Measurements from ENCODE around the gene KATNB1. TPM values are rescaled to one million over a fixed set of nuclear protein-coding genes. Genes with fewer than 3 reads are reported as not detected.

KATNB1 gene
- total RNA-seq, 1 donor from 2014 or later, result 33.5 TPM

DNA sequence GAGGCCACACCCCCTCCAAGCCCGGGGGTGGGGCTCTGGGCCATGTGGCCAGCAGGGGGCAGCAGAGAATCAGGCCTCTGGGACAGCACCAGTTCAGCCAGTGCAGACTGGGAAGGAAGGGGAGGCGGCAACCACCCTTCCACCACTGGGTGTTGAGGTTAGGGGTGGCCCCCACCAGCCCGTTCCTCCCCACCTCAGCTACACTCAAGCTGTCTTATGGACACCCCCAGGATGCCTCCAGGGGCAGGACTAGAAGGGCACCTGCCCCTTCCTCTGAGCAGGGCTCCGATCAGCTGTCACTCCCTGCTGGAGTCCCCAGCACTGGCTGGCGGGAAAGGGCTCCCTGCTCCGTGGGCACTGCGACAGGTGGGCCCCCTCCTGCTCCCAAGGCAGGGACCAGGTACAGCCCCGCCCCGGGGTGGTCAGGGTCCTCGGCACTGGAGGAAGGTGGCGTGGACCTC lies 21.8 kb downstream of the KATNB1 start:
- Mint-ChIP-seq H3K27ac (no peak overlapping the region), H3K36me3 (no peaks in the 10 kb centered on the region), H3K4me1 (peaks cover 2% of the 10 kb centered on the region), H3K27me3 (ENCODE audit: insufficient read depth, low read depth) (peaks cover 10% of the 10 kb centered on the region), H3K4me3 (no peak overlapping the region), H3K9me3 (no peaks in the 10 kb centered on the region)
- TF ChIP-seq CTCF (IDR thresholded peaks at IDR 0.05) (peak; percentile 96), EZH2 (IDR thresholded peaks at IDR 0.05) (no peak)
- Histone ChIP-seq H3K36me3 (no peaks in the 10 kb centered on the region), H3F3A (ENCODE audit: low read depth) (no peaks in the 10 kb centered on the region), H3K4me1 (no peaks in the 10 kb centered on the region), H3K4me2 (no peak overlapping the region), H3K4me3 (no peak overlapping the region), H3K9me3 (ENCODE audit: low read depth) (no peaks in the 10 kb centered on the region), H3K79me2 (ENCODE audit: low read depth) (no peaks in the 10 kb centered on the region), H3K9ac (no peak overlapping the region), H3K27ac (no peak overlapping the region), H2AFZ (replicated peaks) (no peak overlapping the region), H4K20me1 (ENCODE audit: low read depth) (no peaks in the 10 kb centered on the region), H3K27me3 (no peaks in the 10 kb centered on the region)
- DNase-seq (ENCODE audit: low spot score), result peak; percentile 86

- H3K27ac ChIP-seq, result no peak overlapping the region
- H3F3A ChIP-seq (ENCODE audit: low read depth), result no peaks in the 10 kb centered on the region
- H3K27ac Mint-ChIP-seq, result peak overlapping the region; percentile 21
- no peaks in the 10 kb centered on the region for H3K36me3 Mint-ChIP-seq
- H3K79me2 ChIP-seq (ENCODE audit: low read depth), result no peaks in the 10 kb centered on the region
- DNase-seq (ENCODE audit: low spot score), result no peak
- H3K4me3 Mint-ChIP-seq, result no peak overlapping the region
- no peak overlapping the region for H3K4me3 ChIP-seq
- H3K4me1 ChIP-seq, result peaks cover under 1% of the 10 kb centered on the region
- peaks cover 10% of the 10 kb centered on the region for H3K27me3 Mint-ChIP-seq (ENCODE audit: insufficient read depth, low read depth)
- H3K27me3 ChIP-seq, result no peaks in the 10 kb centered on the region
- no peak overlapping the region for H3K4me2 ChIP-seq
- H2AFZ ChIP-seq (replicated peaks), result no peak overlapping the region
- no peaks in the 10 kb centered on the region for H3K9me3 ChIP-seq (ENCODE audit: low read depth)
- H3K9ac ChIP-seq, result no peak overlapping the region
- no peaks in the 10 kb centered on the region for H3K36me3 ChIP-seq
- no peak for TF ChIP-seq CTCF (IDR thresholded peaks at IDR 0.05)
- no peak for TF ChIP-seq EZH2 (IDR thresholded peaks at IDR 0.05)
- no peak for TF ChIP-seq EZH2phosphoT487 (IDR thresholded peaks at IDR 0.05)
- H4K20me1 ChIP-seq (ENCODE audit: low read depth), result no peaks in the 10 kb centered on the region
- peaks cover 2% of the 10 kb centered on the region for H3K4me1 Mint-ChIP-seq
- no peaks in the 10 kb centered on the region for H3K9me3 Mint-ChIP-seq
Measured at GRCh38 chr16:57757883-57758282, 22.3 kb downstream of the KATNB1 start.

DNA sequence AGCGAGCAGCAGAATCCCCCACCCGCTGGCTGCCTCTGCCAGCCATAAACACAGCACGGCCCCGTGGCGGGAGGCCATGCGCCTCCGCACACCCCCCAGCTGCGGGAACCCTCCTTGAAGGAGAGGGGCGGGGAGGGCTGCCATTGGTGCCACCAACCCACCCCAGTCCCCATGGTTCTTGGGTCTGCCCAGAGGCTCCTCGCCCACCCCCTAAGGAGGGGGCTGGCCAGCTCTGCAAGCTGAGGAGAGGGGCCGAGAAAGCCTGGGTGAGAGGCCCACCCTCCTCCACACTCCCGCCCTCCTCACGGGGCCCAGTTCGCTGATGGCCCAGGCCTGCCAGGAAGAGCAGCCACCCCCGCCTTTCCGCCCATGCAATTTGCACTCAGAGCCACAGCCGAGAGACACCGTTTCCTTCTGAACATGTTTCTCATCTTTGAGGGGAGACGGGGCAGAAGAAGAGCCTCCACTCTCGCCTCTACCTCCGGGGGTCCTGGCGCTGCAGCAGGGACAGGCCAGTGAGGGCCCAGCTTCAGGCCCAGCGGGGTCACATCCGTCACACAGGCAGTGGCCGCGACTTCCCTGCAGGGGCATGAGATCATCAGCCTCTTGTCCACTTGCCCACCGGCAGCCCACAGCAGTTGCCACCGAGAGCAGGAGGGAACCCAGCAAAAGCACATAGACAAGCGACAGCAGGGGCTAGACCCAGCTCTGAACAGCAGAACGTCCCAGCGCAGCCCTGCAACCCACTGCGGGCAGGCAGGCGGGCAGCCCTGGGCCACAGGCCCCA lies 23.0 kb downstream of the KATNB1 start:
- H3F3A ChIP-seq (ENCODE audit: low read depth), result no peaks in the 10 kb centered on the region
- H3K4me3 Mint-ChIP-seq, result no peak overlapping the region
- H3K9me3 ChIP-seq (ENCODE audit: low read depth), result no peaks in the 10 kb centered on the region
- H3K4me2 ChIP-seq, result no peak overlapping the region
- H3K4me3 ChIP-seq, result no peak overlapping the region
- H2AFZ ChIP-seq (replicated peaks), result no peak overlapping the region
- DNase-seq (ENCODE audit: low spot score), result no peak
- H3K27ac Mint-ChIP-seq, result no peak overlapping the region
- peaks cover 7% of the 10 kb centered on the region for H3K4me1 Mint-ChIP-seq
- no peaks in the 10 kb centered on the region for H4K20me1 ChIP-seq (ENCODE audit: low read depth)
- no peaks in the 10 kb centered on the region for H3K9me3 Mint-ChIP-seq
- peaks cover 2% of the 10 kb centered on the region for H3K4me1 ChIP-seq
- H3K36me3 ChIP-seq, result no peaks in the 10 kb centered on the region
- H3K27me3 ChIP-seq, result no peaks in the 10 kb centered on the region
- no peak overlapping the region for H3K27ac ChIP-seq
- no peak overlapping the region for H3K9ac ChIP-seq
- TF ChIP-seq EZH2phosphoT487 (IDR thresholded peaks at IDR 0.05) (no peak), EZH2 (IDR thresholded peaks at IDR 0.05) (no peak), CTCF (IDR thresholded peaks at IDR 0.05) (no peak)
- H3K36me3 Mint-ChIP-seq, result no peaks in the 10 kb centered on the region
- peaks cover 10% of the 10 kb centered on the region for H3K27me3 Mint-ChIP-seq (ENCODE audit: insufficient read depth, low read depth)
- no peaks in the 10 kb centered on the region for H3K79me2 ChIP-seq (ENCODE audit: low read depth)

Measured in neural progenitor cell (in vitro differentiated cells).